ENCODE data around the gene SSTR3.
A peak's percentile ranks its signal among the peaks of the same experiment; 100 is the strongest.
"Not testable (repeated sequence)": the region's sequence is repeated elsewhere in the genome, so short reads cannot be mapped to it uniquely, and the experiment has no call there.

The SSTR3 gene

GRCh38 chr22:37212174-37212906, at the start of gene SSTR3:
SSTR3 (minus strand) TSS chr22:37212477; CDS start chr22:37207803, 4,674 bp downstream.
- DNase-seq (ENCODE audit: low read depth in 2 of 2) = no peak

DNA sequence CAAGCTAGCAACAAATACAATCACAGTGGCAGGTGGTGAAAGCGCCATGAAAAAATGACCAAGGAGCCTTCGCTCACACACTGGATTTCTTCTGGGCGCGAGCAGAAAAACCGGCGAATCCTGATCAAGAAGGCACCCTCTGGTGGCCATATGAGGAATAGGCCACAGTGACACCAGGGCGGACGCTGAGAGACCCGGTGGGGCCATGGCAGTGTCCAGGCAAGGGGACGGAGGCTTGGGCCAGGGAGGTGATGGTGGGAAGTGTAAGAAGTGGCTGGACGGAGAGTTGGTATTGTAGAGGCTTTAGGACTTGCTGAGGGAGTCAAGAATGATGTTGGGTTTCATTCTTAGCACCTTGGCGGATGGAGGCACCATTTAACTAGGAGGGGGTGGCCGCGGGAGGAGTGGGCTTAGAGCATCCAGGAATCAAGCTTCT, 48.6 kb upstream of the SSTR3 start:
- DNase-seq (ENCODE audit: low read depth in 2 of 2) = no peak

- DNase-seq (ENCODE audit: low read depth in 2 of 2) = no peak
These were observed 48.0 kb upstream of the SSTR3 start for GRCh38 chr22:37260155-37260795.

DNA sequence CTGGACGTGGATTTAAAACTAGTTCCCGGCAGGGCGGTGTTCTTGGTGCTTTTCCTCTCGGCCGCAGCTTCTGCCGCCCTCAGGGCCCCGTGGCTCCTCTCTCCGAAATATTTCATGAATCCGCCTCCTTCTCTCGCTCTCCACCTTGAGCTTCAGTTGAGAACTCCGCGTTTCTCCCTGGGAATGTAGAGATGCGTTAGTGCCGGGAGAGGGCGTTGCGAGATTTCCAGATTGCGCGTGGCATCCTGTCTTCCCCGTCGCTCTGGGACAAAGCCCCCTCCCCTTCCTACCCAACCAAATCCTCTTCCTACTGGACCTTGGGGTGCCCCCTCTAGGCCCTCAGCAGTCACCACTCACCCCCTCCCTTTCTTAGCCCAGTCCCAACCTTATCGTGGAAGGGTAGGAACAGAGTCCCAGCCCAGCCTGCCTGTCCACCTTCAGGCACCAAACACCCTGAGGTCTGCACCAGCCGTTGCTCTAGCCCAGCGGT, 47.3 kb upstream of the SSTR3 start:
- no peak for DNase-seq (ENCODE audit: low read depth in 2 of 2)

DNA sequence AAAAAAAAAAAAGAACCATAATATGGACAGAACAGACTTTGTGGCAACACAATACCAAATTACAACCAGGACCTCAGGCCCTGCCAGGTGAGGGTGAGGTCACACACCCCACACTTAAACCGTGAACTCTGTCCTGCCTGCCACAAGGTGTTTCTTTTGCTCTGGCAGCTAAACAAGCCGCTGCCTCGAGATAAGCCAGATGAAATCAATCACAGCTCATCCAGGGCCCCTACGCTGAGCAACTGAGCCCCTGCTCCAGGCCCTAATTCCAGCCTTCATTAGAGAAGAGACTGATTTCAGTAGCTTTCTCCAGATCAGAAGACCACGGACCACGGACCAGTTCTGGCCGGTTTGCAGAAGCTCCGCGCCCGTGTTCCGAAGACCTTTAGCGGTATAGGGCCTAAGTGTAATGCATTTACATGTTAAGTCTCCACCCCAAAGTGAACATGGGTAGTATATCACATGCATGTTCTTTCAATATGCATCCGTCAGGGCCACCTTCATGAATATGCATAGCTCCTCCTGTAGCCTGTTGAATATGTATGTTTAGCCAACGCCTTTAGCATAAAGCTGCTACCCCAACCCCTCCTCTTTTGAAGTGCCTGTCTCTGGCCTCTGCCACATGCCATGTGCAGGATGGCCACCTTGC, 46.6 kb upstream of the SSTR3 start:
- no peak for DNase-seq (ENCODE audit: low read depth in 2 of 2)

DNA sequence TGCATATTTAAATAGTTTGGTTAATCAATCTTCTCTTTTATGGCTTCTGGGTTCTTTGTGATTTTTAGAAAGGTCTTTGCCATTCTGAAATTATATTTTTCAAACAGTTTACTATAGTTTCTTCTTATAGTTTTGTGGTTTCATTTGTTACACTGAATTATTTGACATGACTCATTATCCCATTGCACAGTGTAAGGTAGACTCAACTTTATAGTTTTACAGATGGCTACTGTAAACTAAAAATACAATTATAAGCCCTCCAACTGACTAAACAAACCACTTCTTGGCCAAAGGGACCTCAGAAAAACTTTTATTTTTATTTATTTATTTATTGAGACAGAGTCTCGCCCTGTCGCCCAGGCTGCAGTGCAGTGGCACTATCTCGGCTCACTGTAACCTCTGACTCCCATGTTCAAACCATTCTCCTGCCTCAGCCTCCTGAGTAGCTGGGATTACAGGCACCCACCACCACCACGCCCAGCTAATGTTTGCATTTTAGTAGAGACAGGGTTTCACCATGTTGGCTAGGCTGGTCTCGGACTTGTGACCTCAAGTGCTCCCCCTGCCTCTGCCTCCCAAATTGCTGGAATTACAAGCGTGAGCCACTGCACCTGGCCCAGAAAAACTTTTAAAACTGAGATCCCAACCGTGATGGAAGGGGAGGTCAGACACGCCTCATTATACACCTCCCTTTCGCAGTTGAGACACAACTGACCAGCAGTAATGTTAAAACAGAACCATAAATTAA, 45.9 kb upstream of the SSTR3 start:
- no peak for DNase-seq (ENCODE audit: low read depth in 2 of 2)

- no peak for DNase-seq (ENCODE audit: low read depth in 2 of 2)
These were observed 43.9 kb upstream of the SSTR3 start for GRCh38 chr22:37256075-37256726.

- DNase-seq (ENCODE audit: low read depth in 2 of 2) = no peak
These were observed 43.3 kb upstream of the SSTR3 start for GRCh38 chr22:37255558-37256006.

GRCh38 chr22:37254867-37255233, 42.6 kb upstream of the SSTR3 start:
- no peak for DNase-seq (ENCODE audit: low read depth in 2 of 2)

- no peak for DNase-seq (ENCODE audit: low read depth in 2 of 2)
These were observed 42.1 kb upstream of the SSTR3 start for GRCh38 chr22:37254209-37254866.

DNA sequence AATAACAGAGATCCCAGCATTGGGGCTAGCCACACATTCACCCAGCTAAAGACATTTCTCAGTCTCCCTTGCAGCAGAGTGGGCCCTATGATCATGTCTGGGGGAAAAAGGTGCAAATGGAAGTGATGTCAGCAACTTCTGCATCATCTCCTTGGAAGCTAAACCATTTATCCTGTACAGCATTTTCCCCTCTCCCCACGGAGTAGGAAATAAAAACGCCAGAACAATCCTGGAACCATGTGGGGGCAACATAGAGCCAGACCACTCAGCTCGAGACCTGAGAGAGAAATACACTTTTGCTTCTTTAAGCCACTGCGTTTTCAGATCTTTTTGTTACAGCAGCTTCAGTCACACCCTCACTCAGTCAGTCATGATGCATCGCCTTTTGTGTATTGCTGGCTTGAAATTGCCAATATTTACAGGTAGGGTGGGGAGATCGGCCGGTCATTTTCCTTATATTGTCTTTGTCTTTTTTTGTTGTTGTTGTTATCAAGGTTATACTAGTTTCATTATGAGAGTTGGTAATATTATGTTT, 40.9 kb upstream of the SSTR3 start:
- no peak for DNase-seq (ENCODE audit: low read depth in 2 of 2)

DNA sequence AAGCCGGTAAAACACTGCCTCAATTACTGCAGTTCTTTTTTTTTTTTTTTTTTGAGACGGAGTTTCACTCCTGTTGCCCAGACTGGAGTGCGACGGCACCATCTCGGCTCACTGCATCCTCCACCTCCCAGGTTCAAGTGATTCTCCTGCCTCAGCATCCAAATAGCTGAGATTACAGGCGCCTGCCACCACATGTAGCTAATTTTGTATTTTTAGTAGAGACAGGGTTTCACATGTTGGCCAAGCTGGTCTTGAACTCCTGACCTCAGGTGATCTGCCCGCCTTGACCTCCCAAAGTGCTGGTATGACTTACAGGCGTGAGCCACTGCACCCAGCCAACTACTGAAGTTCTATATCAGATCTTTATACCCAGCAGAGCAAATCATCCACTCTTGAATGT, 39.6 kb upstream of the SSTR3 start:
- DNase-seq (ENCODE audit: low read depth in 2 of 2) = not testable (repeated sequence)

DNA sequence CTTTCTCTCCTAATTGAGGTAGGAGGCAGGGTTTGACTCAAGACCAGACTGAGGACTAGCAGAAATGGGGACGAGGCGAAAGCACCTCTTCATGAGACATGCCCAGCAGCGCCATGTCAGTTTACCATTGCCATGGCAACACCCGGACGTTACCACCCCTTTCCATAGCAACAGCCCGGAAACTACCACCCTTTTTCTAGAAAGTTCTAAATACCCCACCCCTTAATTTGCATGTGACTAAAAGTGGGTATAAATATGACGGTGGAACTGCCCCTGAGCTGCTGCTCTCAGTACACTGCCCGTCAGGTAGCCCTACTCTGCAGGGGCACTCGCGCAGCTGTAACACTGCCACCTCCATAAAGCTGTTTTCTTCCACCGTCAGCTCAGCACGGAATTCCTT, 37.7 kb upstream of the SSTR3 start:
- DNase-seq (ENCODE audit: low read depth in 2 of 2) = no peak

- DNase-seq (ENCODE audit: low read depth in 2 of 2) = no peak
These were observed 36.0 kb upstream of the SSTR3 start for GRCh38 chr22:37248251-37248650.

- no peak for DNase-seq (ENCODE audit: low read depth in 2 of 2)
These were observed 33.5 kb upstream of the SSTR3 start for GRCh38 chr22:37245740-37246139.

DNA sequence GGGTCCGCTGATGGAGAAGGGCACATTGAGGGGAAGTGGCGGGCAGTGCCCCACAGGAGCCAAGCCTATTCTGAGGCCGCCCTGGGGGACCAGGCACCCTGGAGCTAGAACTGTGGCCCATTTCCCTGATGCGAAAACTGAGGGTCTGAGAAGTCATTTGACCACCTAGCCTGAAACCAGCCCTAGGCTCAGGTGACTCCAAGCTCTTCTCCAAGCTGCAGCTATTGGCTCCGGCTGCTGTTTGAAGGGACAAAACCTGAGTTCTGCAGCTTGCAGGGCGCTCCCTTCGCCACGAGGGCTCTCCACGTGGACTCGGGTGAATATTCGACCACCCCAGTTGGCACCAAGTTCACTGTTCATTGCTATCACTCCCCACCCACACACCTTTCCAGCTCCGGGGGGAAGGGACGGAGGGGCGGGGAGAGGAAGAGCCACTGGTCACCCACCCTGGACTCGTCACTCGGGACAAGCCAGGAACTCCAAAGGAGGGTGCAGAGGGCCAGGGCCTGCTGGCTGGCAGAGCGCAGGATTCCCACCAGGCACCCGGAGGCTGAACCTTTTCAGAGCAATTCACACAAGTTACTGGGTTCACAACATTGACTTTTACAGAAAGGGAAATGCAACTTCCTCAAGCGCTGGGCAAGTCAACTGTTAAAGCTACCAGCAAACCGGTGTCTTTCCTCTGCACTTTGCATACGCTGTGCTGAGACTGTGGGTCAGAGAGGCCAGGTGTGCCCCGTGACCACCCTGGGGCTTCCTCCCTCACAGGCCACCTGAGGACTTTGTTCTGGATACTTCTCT, 32.8 kb upstream of the SSTR3 start:
- DNase-seq (ENCODE audit: low read depth in 2 of 2) = no peak

DNA sequence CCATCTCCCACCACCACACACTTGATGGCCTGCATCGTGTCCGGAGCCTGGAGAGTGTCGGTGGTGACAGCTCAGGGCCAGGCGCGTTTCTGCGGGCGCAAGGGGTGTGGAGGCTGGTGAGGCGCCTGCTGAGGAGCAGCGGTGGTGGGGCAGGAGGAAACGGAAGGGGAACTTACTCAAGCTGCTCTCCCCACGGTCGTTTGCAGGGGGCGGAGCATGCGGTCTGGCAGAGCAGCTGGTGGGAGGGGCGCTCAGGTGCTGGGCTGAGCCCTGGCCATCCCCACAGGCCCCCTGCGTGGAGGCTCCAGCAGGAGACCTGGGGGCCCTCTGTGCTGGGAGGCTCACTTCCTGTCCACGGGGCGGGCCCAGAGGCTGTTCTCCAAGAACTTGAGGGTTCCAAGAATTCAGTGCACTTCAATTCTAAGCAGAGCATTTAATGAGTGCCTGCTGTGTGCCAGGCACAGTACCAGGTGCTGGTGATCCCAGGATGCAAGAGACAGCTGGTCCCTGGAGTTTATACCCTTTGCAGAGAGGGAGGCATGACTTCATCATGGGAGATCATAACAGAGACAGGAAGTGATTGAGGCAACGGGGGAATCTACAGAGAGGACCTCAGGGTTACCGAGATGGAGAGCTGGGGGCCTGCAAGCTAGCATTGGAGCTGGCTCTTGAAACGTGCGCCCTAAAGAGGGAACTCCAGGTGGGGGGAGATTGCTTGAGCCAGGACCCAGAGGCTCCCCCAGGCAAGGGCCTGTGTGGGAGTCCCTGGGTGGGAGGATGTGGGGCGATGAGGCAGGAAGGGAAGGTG, 32.0 kb upstream of the SSTR3 start, which contains the start of gene RAC2:
RAC2 (minus strand) TSS at position 156 of the 808 bp plus-strand sequence; CDS start at position 35, 121 bp downstream.
- peak; percentile 89 to 96 for DNase-seq (ENCODE audit: low read depth in 2 of 2)

DNA sequence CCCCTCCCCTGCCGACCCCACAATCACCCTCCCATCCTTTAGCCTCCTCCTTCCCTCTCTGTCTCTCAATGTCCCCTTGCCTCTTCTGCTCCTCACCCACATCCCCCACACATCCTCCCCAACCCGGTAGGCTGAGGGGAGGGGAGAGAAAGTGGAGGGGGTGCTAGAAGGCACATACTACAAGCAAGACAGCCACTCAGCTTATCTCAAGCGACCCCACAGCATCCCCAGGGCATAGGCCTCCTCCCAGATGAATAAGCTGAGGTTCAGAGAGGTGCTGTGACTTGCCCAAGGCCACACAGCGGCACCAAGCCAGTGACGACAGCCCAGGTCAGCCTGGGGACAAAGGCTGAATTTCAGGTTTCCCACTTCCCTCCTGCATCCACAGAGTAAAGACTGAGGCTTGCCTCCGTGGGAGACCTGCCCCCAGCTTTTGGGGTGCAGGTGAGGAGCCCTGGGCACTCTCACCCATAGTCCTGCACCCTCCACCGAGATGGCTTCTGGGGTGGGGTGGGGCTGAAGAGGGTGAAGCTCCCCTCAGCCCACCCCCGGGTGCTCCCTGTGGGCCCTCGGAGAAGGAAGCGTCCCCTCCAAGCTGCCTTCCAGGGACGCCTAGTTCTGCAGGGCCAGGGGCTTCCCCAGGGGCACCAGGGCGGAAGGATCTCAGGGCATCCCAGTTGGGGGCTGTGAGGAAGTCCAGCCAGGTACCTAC, 31.3 kb upstream of the SSTR3 start:
- no peak for DNase-seq (ENCODE audit: low read depth in 2 of 2)

Data from stimulated activated CD8-positive, alpha-beta memory T cell treated with anti-CD3 and anti-CD28 coated beads, Interleukin-15, amount 100 ng/mL, for 48 hours (primary cell).